NCI-H2029 treated with DMSO at 0.1 percent for 48 hours (cell line): ENCODE results near the gene ZDHHC18.
A peak's percentile ranks its signal among the peaks of the same experiment; 100 is the strongest.

Experiments
- DNase-seq: peaks from one replicate; lab custom pipeline; 2025; lab: John Stamatoyannopoulos, UW

The ZDHHC18 gene, protein sequence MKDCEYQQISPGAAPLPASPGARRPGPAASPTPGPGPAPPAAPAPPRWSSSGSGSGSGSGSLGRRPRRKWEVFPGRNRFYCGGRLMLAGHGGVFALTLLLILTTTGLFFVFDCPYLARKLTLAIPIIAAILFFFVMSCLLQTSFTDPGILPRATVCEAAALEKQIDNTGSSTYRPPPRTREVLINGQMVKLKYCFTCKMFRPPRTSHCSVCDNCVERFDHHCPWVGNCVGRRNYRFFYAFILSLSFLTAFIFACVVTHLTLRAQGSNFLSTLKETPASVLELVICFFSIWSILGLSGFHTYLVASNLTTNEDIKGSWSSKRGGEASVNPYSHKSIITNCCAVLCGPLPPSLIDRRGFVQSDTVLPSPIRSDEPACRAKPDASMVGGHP

DNA sequence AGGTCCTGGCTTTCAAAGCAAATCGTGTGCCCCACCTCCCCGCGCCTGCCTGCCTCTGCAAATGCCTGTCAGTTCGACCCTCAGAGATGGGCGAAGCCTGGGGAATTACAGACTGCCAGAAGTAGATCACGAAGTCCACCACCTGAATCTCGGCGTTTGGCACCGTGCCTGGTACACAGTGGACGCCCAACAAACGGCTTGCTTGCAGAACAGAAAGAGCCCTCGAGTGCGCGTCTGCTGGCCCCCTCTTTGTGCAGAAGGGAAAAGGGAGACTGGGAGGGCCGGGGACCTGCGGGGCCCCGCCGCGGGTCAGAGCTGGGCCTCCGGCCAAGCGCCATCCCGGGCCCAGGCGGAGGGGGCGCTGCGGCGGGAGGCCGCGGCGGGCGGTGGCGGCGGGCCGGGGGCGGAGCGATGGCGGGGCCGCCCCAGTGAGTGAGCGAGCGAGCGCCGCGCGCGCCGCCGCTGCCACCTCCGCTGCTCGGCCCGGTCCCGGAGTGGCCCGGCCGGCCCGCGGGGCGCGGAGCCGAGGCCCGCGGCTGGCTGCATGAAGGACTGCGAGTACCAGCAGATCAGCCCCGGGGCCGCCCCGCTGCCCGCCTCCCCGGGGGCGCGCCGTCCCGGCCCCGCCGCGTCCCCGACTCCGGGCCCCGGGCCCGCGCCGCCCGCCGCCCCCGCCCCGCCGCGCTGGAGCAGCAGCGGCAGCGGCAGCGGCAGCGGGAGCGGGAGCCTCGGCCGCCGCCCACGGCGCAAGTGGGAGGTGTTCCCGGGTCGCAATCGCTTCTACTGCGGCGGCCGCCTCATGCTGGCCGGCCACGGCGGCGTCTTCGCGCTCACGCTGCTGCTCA is at the start of gene ZDHHC18:
Gene ZDHHC18, plus strand, starts transcription at position 428 of the 845 bp plus-strand sequence. Its CDS starts 117 bp downstream, at position 545.
- peak; percentile 9 for DNase-seq

DNA sequence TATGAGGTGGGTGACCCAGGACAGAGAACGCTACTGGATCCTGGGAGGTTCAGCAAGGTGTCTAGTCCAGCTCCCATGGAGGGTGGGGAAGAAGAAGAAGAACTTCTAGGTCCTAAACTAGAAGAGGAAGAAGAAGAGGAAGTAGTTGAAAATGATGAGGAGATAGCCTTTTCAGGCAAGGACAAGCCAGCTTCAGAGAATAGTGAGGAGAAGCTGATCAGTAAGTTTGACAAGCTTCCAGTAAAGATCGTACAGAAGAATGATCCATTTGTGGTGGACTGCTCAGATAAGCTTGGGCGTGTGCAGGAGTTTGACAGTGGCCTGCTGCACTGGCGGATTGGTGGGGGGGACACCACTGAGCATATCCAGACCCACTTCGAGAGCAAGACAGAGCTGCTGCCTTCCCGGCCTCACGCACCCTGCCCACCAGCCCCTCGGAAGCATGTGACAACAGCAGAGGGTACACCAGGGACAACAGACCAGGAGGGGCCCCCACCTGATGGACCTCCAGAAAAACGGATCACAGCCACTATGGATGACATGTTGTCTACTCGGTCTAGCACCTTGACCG is 47.3 kb upstream of the ZDHHC18 start:
- DNase-seq: no peak

DNA sequence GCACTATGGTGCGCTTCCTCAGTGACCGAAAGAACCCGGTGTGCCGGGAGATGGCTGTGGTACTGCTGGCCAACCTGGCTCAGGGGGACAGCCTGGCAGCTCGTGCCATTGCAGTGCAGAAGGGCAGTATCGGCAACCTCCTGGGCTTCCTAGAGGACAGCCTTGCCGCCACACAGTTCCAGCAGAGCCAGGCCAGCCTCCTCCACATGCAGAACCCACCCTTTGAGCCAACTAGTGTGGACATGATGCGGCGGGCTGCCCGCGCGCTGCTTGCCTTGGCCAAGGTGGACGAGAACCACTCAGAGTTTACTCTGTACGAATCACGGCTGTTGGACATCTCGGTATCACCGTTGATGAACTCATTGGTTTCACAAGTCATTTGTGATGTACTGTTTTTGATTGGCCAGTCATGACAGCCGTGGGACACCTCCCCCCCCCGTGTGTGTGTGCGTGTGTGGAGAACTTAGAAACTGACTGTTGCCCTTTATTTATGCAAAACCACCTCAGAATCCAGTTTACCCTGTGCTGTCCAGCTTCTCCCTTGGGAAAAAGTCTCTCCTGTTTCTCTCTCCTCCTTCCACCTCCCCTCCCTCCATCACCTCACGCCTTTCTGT is 46.0 kb upstream of the ZDHHC18 start:
- DNase-seq: no peak

DNA sequence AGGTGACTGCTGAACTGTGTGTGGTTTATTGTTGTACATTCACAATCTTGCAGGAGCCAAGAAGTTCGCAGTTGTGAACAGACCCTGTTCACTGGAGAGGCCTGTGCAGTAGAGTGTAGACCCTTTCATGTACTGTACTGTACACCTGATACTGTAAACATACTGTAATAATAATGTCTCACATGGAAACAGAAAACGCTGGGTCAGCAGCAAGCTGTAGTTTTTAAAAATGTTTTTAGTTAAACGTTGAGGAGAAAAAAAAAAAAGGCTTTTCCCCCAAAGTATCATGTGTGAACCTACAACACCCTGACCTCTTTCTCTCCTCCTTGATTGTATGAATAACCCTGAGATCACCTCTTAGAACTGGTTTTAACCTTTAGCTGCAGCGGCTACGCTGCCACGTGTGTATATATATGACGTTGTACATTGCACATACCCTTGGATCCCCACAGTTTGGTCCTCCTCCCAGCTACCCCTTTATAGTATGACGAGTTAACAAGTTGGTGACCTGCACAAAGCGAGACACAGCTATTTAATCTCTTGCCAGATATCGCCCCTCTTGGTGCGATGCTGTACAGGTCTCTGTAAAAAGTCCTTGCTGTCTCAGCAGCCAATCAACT is 45.2 kb upstream of the ZDHHC18 start:
- no peak for DNase-seq

DNA sequence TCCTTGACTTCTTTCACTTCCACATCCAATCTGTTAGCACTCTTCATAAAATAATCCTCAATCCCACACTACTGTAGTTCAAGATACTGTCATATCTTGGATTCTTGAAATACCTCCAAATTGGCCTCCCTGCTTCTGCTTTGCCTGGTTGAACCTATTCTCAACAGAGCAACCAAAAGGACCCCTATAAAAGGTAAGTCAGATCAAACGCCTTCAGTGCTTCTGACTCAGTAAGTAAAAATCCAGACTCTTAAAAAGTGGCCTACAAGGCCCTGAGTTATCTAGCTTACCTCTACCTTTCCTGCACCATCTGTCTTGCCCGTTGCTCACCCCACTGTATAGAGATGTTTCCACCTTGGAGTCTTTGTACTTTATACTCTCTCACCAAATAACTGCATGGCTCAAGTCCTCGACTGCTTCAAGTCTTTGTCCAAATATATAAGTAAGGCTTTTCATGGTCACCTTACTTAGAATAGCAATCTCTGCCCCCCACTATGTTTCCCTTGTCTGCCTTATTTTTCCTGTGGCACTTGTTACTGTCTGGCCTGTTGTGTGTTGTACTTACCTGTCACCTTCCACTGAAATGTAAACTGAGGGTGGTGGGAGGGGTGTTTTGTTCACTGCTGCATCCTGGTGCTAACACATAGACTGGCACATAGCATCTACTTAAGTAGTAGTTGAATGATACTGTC is 43.8 kb upstream of the ZDHHC18 start:
- DNase-seq: no peak

DNA sequence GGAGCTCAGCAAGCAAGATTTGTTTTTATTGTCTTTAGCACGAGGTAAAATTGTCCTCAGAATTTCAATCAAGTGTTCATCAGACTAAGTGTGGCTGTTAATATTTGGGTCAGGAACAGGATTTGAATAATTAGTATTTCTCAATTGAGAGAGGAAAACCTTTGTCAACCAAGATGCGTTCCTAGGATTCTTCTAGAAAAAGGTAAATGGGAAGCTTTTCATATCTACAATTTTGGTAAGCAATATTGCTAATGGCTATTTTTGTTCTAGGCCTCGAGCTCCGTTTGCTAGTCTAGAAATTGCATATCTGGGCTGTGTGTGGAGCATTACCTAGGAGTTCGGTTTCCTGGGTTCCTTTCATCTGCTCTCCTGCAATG is 42.9 kb upstream of the ZDHHC18 start:
- no peak for DNase-seq

DNA sequence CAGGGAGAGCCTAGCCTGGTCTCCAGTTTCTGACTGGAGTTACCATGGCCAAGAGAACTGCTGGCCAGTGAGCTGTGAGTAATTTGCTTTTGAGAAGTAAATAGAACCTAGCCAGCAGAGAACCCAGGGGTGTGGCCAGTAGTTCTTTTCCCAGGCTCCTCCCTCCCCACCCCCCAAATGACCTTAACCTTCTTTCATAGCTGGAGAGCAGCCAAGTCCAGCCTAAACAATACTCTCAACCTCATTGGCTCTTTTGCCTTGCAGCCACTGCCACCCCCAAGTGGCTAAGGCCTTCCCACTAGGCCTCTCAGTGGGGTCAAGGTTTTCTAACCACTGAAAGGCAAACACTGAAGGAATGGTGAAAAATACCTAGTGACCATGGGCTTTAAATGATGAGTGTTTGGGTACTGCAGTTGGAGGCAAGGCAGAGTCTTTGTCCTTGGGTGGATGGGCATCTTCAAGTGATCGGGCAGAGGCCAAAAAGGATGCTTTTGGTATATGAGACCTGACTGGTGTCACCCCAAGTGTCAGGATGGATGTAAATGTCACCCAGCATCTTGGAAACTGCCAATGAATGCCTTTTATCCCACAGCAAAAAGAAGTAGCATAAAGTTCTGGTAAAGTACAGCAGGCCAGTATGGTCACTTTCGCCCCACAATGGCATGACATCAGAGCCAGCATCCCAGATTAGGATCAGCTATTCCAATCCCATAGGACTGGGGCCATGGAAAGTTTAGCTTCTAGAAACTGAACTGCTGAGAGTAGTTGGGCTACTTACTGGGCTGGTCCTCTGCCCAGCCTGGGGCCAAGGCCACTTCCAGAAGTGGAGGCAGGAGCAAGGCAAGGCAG is 42.2 kb upstream of the ZDHHC18 start:
- DNase-seq: peak; percentile 30

DNA sequence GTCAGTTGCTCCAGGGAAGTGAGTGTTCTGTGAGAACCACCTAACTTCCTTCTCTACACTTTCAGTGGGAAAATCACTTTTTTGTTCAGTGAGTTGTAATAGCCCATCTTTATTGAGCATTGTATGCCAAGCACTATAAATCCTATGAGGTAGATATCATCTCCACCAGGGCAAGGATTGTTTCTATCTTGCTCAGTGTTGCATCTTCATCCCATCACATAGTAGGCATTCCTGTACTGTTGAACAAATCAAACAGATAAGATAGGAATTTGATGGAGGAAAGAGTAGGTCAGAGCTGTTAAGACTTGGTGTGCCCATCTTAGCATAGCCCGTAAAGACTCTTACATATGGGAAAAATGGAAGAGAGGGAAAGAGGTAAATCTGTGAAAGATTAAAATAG is 41.6 kb upstream of the ZDHHC18 start:
- no peak for DNase-seq

DNA sequence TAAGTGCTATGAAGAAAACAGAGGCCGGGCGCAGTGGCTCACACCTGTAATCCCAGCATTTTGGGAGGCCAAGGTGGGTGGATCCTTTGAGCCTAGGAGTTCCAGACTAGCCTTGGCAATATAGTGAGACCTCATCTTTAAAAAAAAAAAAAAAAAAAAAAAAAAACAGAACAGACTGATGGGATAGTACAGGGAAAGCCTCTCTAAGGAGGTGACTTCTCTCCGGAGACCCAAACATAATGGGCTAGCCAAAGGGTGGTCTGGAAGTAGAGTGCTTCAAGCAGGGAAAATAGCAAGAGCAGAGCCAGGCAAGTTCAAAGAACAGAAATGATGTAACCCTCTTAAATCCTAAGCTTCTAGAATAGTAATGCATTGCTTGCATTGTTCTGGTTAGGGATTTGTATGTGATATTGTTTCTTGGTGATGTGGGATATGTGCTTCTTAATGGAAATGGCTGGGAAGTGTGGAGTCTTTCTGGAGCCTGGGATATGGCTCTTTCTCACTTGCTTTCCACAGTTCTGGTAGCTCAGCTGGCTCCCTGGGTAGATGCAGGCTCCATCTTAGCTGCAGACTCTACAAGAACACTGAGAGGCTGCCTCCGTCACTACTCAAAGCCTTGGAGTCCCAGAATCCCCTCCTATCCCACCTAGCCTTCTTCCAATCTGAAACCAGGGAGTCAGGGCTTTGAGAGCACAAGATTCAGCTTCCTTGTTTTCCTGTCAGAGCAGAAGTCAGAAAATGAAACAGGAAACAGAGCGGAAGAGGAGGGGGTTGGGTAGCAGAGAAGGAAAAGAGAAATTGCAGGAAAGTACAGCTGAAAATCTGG is 40.7 kb upstream of the ZDHHC18 start:
- no peak for DNase-seq

DNA sequence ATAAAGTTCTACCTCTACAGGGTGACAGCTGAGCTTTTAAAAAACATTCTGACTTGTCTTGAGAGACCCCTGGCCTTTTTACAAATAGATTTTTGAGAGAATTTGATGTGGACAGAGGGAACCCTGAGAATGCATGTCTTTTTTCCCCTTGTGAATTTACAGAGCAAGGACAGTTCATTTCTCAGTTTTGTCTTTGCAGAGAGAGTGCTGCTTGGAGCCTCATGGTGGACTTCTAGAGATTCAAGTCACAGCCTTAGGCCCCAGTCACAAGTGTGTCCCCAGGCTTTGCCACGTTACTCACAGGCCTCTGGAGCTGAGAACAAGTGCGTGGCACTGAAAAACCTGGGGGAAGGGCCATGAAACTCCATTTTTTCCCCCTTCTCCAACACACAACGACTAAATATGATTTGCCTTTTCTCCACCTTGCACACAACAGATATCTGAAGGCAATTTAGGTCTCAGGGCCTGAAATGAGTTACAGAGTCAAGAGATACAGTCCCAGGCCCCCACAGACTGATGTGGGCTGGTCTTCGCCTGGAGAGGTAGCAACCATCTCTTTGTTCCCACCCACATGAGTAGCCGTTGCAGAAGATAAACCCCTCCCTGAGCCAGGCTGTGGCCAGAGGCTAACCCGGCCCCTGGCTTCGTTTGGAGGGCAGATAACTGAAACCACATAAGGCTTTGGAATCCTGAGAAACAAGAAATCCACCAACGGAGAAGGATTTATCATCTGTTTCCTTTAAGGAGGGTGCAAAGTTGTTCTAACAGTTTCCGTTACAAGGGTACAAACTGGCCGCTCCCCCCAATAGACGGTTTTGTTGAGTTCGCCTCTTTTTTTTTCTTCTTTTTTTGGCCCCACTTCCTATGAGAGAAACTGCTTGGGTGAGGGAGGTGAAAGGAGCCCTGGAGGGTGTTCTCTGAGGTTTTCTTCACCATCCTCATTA is 39.8 kb upstream of the ZDHHC18 start:
- DNase-seq: no peak

DNA sequence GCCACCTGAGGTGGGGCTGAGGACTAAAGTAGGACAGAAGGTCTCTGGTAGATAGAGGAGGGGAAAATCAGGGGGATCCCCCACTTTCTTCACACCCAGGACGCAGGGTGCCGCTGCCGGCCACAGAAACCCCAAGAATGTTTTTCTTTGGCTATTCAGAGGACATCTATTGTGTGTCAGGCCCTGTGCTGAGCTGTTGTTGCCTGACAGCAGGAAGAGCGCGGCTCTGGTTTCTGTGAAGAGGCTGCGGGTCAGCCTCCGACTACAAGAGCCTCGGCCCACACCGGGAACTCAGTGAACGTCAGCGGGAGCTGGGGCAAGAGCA is 39.1 kb upstream of the ZDHHC18 start:
- no peak for DNase-seq

DNA sequence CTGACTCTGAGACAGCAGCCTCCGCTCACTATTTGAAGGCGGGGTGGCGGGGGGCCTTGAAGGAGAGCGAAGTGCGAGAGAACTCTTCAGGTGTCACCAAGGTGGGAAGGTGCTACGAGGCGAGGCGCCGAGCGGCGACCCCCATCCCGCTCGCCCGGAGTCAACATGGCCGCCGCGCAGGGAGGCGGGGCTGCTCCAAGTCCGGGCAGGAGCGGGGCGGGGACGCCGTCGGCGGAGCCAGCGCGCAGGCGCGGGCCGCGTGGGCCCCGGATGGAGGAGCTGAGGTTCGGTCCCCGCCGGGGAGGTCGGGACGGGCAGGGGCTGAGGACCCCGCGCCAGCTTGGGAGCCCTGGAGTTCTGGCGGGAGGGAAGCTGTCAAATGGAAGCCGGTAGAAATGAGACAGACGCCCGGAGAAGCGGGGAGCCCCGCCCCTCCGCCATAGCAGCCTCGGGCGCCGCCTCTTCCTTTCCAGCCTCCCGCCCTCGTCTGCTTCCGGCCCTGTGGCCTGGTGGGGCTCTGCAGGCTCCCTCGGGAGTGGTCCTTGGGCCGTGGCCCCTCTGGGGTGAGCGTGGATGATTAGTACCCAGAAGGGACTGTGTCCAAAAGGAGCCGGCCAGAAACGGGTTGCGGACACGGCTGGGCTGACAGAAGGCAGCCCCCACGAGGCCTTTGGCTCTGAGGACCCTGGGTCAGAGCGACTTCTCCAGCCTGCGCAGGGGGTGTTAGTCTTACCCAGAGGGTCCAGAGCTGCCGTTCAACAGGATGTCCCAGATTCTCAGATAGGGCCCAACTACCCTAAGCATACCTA is 38.6 kb upstream of the ZDHHC18 start, which contains the start of gene PIGV:
Gene PIGV, plus strand, starts transcription at position 245 of the 809 bp plus-strand sequence. CDS start 2,866 bp downstream, outside the sequence.
- DNase-seq: peak; percentile 71

DNA sequence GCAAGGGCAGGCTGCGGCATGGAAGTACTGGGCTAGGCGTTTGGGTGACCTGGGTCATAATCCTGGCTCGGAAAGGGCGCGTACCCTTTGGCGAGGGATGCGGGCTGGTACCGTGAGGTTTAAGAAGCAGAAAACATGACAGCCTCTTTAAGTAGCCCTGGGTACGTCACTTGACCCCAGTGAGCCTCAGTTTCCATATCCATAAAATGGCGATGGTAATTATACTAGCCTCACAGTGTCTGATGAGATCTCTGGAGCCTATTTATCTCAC is 38.0 kb upstream of the ZDHHC18 start:
- no peak for DNase-seq

DNA sequence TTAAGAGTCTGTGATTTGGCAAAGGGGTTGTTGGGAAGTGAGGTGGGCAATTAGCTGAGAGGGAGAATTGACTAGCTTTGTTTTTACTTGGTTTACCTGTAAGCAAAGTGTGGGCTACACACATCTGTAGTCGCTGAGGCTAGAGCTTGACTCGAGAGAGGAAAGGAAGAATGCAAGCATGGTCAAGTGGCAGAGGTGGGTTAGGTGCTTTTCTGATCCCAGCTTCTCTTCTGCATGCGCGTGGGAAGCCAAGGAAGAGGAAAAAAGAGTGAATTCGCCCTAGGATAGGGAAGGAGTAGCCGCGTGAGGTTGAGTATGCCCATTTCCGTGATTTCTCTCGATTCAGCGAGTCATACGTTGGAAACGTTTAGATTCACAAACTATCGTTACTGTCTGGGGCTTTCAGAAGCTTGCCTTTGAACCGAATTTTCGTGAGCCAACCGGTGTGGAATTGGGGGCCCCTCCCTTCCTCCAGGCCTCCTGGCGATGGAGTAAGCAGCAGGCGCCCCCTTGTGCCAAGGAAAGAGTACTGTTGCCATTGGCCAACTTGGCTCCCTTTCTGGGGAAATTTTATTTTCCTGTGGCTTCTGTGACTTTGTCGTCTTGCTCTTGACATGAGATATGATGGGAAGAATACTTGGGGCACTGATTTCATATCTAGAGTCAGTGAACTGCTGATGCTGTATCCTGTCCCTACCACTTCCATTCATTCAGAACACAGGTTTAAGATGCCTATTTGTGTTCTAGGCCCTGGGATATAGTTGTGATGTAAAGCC is 37.5 kb upstream of the ZDHHC18 start:
- DNase-seq: peak; percentile 64

DNA sequence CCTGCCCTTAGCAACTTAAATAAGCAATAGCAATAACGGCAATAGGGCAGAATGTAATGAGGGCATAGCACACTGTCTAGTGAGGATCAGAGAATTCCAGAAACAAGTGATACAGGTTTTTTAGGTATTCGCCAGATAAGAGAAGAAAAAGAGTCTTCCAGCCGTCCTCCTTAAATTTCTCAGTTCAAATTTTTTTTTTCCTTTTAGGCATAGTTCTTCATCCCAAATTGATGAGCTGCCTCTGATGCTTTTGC is 36.9 kb upstream of the ZDHHC18 start:
- no peak for DNase-seq

DNA sequence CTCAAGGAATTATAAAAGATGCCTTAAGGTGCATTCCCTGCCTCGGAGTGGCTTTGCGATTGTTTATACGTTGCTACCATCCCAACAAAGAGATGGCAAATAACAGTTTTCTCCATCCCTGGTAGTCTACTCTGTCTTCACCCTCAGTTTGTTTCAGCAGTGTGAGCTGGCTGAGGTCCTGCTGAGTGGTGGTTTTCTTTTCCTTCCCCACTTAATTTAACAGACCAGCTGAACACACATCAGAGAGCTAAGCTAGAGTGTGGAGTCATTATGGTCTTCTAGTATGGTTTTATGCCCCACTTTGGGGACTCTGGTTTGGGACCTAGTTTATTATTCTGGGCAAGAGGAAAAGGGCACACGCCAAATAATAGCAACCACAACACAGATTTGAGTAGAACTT is 36.6 kb upstream of the ZDHHC18 start:
- no peak for DNase-seq

DNA sequence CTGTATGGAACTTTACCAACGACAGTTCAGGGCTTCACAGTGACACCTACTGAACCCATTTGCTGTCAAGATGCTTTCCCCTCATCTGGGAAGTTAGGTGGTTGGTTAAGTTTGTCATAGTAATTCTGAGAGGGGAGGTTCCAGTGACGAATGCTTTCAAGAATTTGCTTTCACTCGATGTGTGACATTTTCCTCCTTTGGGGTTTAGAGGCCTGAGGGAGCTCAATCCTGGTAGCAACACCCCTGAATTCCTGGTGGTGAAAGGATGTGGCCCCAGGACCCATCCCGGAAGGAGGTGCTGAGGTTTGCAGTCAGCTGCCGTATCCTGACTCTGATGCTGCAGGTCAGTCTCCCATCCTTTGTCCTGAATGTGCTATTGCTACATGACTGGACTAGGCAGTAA is 35.9 kb upstream of the ZDHHC18 start:
- DNase-seq: no peak
